ENCODE measurements around the gene LRTM2.

The LRTM2 gene

GRCh38 chr12:1827826-1828805, 7.8 kb downstream of the LRTM2 start:
- Histone ChIP-seq H3K4me1 (ENCODE audit: control insufficient read depth, insufficient read depth, low read length) (no peaks in the 10 kb centered on the region), H3K36me3 (ENCODE audit: control insufficient read depth, insufficient read depth, low read length) (no peaks in the 10 kb centered on the region), H3K27me3 (ENCODE audit: control insufficient read depth, insufficient read depth, low read length) (peaks cover 2% of the 10 kb centered on the region), H3K9me3 (ENCODE audit: control insufficient read depth, insufficient read depth, low read length) (no peaks in the 10 kb centered on the region), H3K9ac (ENCODE audit: low read depth, low read length) (no peak overlapping the region), H3K4me3 (ENCODE audit: low read depth, low read length) (no peak overlapping the region)

- H3K4me3 ChIP-seq (ENCODE audit: low read depth, low read length): no peak overlapping the region
- no peaks in the 10 kb centered on the region for H3K36me3 ChIP-seq (ENCODE audit: control insufficient read depth, insufficient read depth, low read length)
- H3K4me1 ChIP-seq (ENCODE audit: control insufficient read depth, insufficient read depth, low read length): no peaks in the 10 kb centered on the region
- H3K9me3 ChIP-seq (ENCODE audit: control insufficient read depth, insufficient read depth, low read length): no peaks in the 10 kb centered on the region
- peaks cover 2% of the 10 kb centered on the region for H3K27me3 ChIP-seq (ENCODE audit: control insufficient read depth, insufficient read depth, low read length)
- H3K9ac ChIP-seq (ENCODE audit: low read depth, low read length): no peak overlapping the region
Measured at GRCh38 chr12:1828856-1829255, 8.5 kb downstream of the LRTM2 start.

- Histone ChIP-seq H3K27me3 (ENCODE audit: control insufficient read depth, insufficient read depth, low read length) (peaks cover 2% of the 10 kb centered on the region), H3K36me3 (ENCODE audit: control insufficient read depth, insufficient read depth, low read length) (no peaks in the 10 kb centered on the region), H3K4me1 (ENCODE audit: control insufficient read depth, insufficient read depth, low read length) (no peaks in the 10 kb centered on the region), H3K4me3 (ENCODE audit: low read depth, low read length) (no peak overlapping the region), H3K9ac (ENCODE audit: low read depth, low read length) (no peak overlapping the region), H3K9me3 (ENCODE audit: control insufficient read depth, insufficient read depth, low read length) (no peaks in the 10 kb centered on the region)
Measured at GRCh38 chr12:1829306-1829900, 9.0 kb downstream of the LRTM2 start.

GRCh38 chr12:1830401-1830845, 10.1 kb downstream of the LRTM2 start:
- peaks cover 2% of the 10 kb centered on the region for H3K27me3 ChIP-seq (ENCODE audit: control insufficient read depth, insufficient read depth, low read length)
- H3K36me3 ChIP-seq (ENCODE audit: control insufficient read depth, insufficient read depth, low read length): no peaks in the 10 kb centered on the region
- no peak overlapping the region for H3K9ac ChIP-seq (ENCODE audit: low read depth, low read length)
- no peak overlapping the region for H3K4me3 ChIP-seq (ENCODE audit: low read depth, low read length)
- H3K4me1 ChIP-seq (ENCODE audit: control insufficient read depth, insufficient read depth, low read length): no peaks in the 10 kb centered on the region
- H3K9me3 ChIP-seq (ENCODE audit: control insufficient read depth, insufficient read depth, low read length): no peaks in the 10 kb centered on the region

GRCh38 chr12:1830981-1831963, 10.9 kb downstream of the LRTM2 start:
- Histone ChIP-seq H3K36me3 (ENCODE audit: control insufficient read depth, insufficient read depth, low read length) (no peaks in the 10 kb centered on the region), H3K9ac (ENCODE audit: low read depth, low read length) (no peak overlapping the region), H3K9me3 (ENCODE audit: control insufficient read depth, insufficient read depth, low read length) (no peaks in the 10 kb centered on the region), H3K4me1 (ENCODE audit: control insufficient read depth, insufficient read depth, low read length) (no peaks in the 10 kb centered on the region), H3K27me3 (ENCODE audit: control insufficient read depth, insufficient read depth, low read length) (peaks cover 2% of the 10 kb centered on the region), H3K4me3 (ENCODE audit: low read depth, low read length) (peak overlapping the region; percentile 39)

- no peaks in the 10 kb centered on the region for H3K4me1 ChIP-seq (ENCODE audit: control insufficient read depth, insufficient read depth, low read length)
Measured at GRCh38 chr12:1832801-1833595, 12.6 kb downstream of the LRTM2 start.

GRCh38 chr12:1833596-1834028, 13.2 kb downstream of the LRTM2 start:
- Histone ChIP-seq H3K9me3 (ENCODE audit: control insufficient read depth, insufficient read depth, low read length) (no peaks in the 10 kb centered on the region), H3K36me3 (ENCODE audit: control insufficient read depth, insufficient read depth, low read length) (no peaks in the 10 kb centered on the region), H3K9ac (ENCODE audit: low read depth, low read length) (no peak overlapping the region), H3K27me3 (ENCODE audit: control insufficient read depth, insufficient read depth, low read length) (peaks cover 2% of the 10 kb centered on the region), H3K4me3 (ENCODE audit: low read depth, low read length) (no peak overlapping the region), H3K4me1 (ENCODE audit: control insufficient read depth, insufficient read depth, low read length) (no peaks in the 10 kb centered on the region)

More at GRCh38 chr12:1832801-1833595, 12.6 kb downstream of the LRTM2 start:
- H3K9me3 ChIP-seq (ENCODE audit: control insufficient read depth, insufficient read depth, low read length): no peaks in the 10 kb centered on the region
- H3K27me3 ChIP-seq (ENCODE audit: control insufficient read depth, insufficient read depth, low read length): peaks cover 2% of the 10 kb centered on the region
- H3K36me3 ChIP-seq (ENCODE audit: control insufficient read depth, insufficient read depth, low read length): no peaks in the 10 kb centered on the region
- H3K9ac ChIP-seq (ENCODE audit: low read depth, low read length): no peak overlapping the region
- no peak overlapping the region for H3K4me3 ChIP-seq (ENCODE audit: low read depth, low read length)

- H3K36me3 ChIP-seq (ENCODE audit: control insufficient read depth, insufficient read depth, low read length): no peaks in the 10 kb centered on the region
- H3K4me1 ChIP-seq (ENCODE audit: control insufficient read depth, insufficient read depth, low read length): no peaks in the 10 kb centered on the region
- no peak overlapping the region for H3K4me3 ChIP-seq (ENCODE audit: low read depth, low read length)
- no peak overlapping the region for H3K9ac ChIP-seq (ENCODE audit: low read depth, low read length)
- H3K27me3 ChIP-seq (ENCODE audit: control insufficient read depth, insufficient read depth, low read length): peaks cover 2% of the 10 kb centered on the region
- no peaks in the 10 kb centered on the region for H3K9me3 ChIP-seq (ENCODE audit: control insufficient read depth, insufficient read depth, low read length)
Measured at GRCh38 chr12:1834186-1834925, 14.0 kb downstream of the LRTM2 start.

GRCh38 chr12:1835211-1836131, 15.1 kb downstream of the LRTM2 start:
- no peak overlapping the region for H3K9ac ChIP-seq (ENCODE audit: low read depth, low read length)
- H3K36me3 ChIP-seq (ENCODE audit: control insufficient read depth, insufficient read depth, low read length): no peaks in the 10 kb centered on the region
- no peaks in the 10 kb centered on the region for H3K27me3 ChIP-seq (ENCODE audit: control insufficient read depth, insufficient read depth, low read length)
- no peak overlapping the region for H3K4me3 ChIP-seq (ENCODE audit: low read depth, low read length)
- H3K9me3 ChIP-seq (ENCODE audit: control insufficient read depth, insufficient read depth, low read length): no peaks in the 10 kb centered on the region
- H3K4me1 ChIP-seq (ENCODE audit: control insufficient read depth, insufficient read depth, low read length): no peaks in the 10 kb centered on the region

Data from iPS-15b (cell line).